Measurements from ENCODE around the gene DUSP6. TPM values are rescaled to one million over a fixed set of nuclear protein-coding genes. Genes with fewer than 3 reads are reported as not detected.

Gene DUSP6
- total and polyA plus RNA-seq, 2 of the 13 experiments (the other 11 are each of a cell fraction or from before 2014, with no cell fraction given) = 40.9 to 161 TPM

DNA sequence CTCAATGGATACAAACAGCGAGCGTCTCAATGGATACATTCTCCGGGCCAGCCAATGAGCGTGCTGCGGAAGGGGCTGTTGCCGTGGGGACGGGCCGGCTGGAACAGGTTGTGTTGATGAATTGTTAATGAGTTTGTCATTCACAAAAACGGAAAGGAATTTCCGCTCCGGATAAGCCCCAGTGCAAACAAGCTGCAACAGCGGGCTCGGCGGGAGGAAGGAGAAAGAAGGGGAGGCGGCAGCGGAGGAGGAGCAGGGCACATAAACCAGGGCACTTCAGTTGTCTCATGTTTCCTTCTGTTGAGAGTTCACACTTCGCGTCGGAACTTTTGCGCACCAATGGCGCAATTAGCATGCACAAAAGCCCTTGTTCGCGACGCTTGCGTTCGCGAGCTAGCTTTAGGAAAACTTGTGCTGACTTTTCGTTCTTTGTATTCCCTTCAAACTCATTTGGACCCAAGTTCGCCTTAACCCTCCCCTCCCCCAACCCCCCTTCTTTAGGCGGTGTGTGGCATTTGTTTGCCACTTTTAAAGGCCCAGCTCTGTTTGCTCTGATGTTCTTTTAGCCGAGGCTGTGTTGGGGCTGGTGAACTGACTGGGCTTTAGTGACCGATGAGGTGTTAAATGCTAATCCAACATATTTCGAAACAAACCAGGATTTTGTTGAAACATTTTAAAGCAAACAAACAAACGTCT, at the start of gene DUSP6 (continued):
- no peak for TF ChIP-seq NPAS2 (CRISPR knock-in tag; IDR thresholded peaks at IDR 0.05; ENCODE audit: borderline replicate concordance)
- peak; percentile 92; the same call in 1 of the 2 replicates for TF ChIP-seq ZFP37 (CRISPR knock-in tag; IDR thresholded peaks at IDR 0.05; ENCODE audit: borderline replicate concordance)
- no peak; a peak in 1 of 4 replicates for TF ChIP-seq KLF16 (CRISPR knock-in tag; IDR thresholded peaks at IDR 0.05)
- TF ChIP-seq, protein P1, sequence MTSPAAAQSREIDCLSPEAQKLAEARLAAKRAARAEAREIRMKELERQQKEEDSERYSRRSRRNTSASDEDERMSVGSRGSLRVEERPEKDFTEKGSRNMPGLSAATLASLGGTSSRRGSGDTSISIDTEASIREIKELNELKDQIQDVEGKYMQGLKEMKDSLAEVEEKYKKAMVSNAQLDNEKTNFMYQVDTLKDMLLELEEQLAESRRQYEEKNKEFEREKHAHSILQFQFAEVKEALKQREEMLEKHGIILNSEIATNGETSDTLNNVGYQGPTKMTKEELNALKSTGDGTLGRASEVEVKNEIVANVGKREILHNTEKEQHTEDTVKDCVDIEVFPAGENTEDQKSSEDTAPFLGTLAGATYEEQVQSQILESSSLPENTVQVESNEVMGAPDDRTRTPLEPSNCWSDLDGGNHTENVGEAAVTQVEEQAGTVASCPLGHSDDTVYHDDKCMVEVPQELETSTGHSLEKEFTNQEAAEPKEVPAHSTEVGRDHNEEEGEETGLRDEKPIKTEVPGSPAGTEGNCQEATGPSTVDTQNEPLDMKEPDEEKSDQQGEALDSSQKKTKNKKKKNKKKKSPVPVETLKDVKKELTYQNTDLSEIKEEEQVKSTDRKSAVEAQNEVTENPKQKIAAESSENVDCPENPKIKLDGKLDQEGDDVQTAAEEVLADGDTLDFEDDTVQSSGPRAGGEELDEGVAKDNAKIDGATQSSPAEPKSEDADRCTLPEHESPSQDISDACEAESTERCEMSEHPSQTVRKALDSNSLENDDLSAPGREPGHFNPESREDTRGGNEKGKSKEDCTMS (CRISPR knock-in tag; conservative IDR thresholded peaks at IDR 0.05) = 0 out of 2 replicates have a peak, but pooled peaks have one; percentile 26
- TF ChIP-seq ZC3H4 (CRISPR knock-in tag; IDR thresholded peaks at IDR 0.05; ENCODE audit: borderline replicate concordance) = peak; percentile 89
- TF ChIP-seq, protein P2, sequence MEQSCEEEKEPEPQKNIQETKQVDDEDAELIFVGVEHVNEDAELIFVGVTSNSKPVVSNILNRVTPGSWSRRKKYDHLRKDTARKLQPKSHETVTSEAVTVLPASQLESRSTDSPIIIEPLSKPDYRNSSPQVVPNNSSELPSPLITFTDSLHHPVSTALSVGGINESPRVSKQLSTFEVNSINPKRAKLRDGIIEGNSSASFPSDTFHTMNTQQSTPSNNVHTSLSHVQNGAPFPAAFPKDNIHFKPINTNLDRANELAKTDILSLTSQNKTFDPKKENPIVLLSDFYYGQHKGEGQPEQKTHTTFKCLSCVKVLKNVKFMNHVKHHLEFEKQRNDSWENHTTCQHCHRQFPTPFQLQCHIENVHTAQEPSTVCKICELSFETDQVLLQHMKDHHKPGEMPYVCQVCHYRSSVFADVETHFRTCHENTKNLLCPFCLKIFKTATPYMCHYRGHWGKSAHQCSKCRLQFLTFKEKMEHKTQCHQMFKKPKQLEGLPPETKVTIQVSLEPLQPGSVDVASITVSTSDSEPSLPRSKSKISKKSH (CRISPR knock-in tag; IDR thresholded peaks at IDR 0.05; ENCODE audit: borderline replicate concordance) = peak; percentile 80; the same call in 1 of the 2 replicates
- TF ChIP-seq, protein P3, sequence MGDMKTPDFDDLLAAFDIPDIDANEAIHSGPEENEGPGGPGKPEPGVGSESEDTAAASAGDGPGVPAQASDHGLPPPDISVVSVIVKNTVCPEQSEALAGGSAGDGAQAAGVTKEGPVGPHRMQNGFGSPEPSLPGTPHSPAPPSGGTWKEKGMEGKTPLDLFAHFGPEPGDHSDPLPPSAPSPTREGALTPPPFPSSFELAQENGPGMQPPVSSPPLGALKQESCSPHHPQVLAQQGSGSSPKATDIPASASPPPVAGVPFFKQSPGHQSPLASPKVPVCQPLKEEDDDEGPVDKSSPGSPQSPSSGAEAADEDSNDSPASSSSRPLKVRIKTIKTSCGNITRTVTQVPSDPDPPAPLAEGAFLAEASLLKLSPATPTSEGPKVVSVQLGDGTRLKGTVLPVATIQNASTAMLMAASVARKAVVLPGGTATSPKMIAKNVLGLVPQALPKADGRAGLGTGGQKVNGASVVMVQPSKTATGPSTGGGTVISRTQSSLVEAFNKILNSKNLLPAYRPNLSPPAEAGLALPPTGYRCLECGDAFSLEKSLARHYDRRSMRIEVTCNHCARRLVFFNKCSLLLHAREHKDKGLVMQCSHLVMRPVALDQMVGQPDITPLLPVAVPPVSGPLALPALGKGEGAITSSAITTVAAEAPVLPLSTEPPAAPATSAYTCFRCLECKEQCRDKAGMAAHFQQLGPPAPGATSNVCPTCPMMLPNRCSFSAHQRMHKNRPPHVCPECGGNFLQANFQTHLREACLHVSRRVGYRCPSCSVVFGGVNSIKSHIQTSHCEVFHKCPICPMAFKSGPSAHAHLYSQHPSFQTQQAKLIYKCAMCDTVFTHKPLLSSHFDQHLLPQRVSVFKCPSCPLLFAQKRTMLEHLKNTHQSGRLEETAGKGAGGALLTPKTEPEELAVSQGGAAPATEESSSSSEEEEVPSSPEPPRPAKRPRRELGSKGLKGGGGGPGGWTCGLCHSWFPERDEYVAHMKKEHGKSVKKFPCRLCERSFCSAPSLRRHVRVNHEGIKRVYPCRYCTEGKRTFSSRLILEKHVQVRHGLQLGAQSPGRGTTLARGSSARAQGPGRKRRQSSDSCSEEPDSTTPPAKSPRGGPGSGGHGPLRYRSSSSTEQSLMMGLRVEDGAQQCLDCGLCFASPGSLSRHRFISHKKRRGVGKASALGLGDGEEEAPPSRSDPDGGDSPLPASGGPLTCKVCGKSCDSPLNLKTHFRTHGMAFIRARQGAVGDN (CRISPR knock-in tag; IDR thresholded peaks at IDR 0.05) = peak; percentile 37; the same call in 1 of the 2 replicates
- no peak for TF ChIP-seq NFRKB (IDR thresholded peaks at IDR 0.05)
- TF ChIP-seq U2AF1 (optimal IDR thresholded peaks at IDR 0.05; ENCODE audit: low read depth, low read length) = no peak
- TF ChIP-seq SIX1 (CRISPR knock-in tag; IDR thresholded peaks at IDR 0.05; ENCODE audit: borderline replicate concordance) = peak; percentile 100
- TF ChIP-seq, protein P4, sequence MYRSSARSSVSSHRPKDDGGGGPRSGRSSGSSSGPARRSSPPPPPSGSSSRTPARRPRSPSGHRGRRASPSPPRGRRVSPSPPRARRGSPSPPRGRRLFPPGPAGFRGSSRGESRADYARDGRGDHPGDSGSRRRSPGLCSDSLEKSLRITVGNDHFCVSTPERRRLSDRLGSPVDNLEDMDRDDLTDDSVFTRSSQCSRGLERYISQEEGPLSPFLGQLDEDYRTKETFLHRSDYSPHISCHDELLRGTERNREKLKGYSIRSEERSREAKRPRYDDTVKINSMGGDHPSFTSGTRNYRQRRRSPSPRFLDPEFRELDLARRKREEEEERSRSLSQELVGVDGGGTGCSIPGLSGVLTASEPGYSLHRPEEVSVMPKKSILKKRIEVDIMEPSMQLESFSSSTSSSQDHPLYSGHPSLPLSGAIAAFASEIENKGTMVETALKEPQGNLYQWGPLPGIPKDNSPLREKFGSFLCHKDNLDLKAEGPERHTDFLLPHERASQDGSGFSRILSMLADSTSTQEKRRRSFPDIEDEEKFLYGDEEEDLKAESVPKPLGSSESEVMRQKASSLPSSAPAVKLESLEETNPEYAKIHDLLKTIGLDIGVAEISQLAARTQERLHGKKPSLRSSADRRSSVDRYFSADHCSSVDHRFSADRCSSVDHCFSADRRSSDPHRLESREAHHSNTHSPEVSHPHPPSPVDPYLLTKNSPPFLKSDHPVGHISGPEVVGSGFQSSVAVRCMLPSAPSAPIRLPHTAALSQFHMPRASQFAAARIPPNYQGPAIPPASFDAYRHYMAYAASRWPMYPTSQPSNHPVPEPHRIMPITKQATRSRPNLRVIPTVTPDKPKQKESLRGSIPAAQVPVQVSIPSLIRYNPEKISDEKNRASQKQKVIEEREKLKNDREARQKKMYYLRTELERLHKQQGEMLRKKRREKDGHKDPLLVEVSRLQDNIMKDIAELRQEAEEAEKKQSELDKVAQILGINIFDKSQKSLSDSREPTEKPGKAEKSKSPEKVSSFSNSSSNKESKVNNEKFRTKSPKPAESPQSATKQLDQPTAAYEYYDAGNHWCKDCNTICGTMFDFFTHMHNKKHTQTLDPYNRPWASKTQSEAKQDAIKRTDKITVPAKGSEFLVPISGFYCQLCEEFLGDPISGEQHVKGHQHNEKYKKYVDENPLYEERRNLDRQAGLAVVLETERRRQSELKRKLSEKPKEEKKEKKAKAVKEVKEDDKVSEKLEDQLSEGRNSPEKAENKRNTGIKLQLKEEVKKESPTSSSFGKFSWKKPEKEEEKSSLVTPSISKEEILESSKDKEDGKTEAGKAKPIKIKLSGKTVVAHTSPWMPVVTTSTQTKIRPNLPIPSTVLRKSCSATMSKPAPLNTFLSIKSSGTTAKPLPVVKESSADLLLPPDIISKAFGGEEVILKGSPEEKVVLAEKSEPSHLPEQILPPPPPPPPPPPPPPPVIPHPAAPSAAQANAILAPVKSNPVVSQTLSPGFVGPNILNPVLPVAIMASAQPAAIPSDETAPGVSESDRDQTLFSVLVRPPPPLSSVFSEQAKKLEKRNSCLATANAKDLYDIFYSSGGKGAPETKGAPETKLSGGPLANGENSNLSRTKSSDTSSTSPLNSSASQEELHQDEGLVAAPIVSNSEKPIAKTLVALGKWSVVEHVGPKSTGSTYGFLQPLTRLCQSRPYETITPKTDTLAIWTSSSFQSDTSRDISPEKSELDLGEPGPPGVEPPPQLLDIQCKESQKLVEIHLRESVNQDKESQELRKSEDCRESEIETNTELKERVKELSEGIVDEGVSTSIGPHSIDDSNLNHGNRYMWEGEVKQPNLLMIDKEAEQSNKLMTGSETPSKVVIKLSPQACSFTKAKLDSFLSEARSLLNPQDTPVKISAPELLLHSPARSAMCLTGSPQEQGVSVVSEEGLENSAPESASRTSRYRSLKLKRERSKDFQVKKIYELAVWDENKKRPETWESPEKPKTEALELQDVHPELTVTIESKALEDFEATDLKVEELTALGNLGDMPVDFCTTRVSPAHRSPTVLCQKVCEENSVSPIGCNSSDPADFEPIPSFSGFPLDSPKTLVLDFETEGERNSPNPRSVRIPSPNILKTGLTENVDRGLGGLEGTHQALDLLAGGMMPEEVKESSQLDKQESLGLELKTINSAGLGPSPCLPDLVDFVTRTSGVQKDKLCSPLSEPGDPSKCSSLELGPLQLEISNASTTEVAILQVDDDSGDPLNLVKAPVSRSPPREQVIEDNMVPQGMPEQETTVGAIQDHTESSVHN (CRISPR knock-in tag; IDR thresholded peaks at IDR 0.05) = peak; percentile 72; the same call in 1 of the 2 replicates
